T-helper 1 cell treated with Interleukin-12 subunit alpha and Interleukin-12 subunit beta and Interleukin-4 antibody, amounts not matched to agents 30 ng/mL and 1 ng/mL, for 36 hours (primary cell): ENCODE results near the gene SF3B3. TPM values are rescaled to one million over a fixed set of nuclear protein-coding genes. Genes with fewer than 3 reads are reported as not detected.
"Not testable (repeated sequence)": the region's sequence is repeated elsewhere in the genome, so short reads cannot be mapped to it uniquely, and the experiment has no call there.

Experiments
- intact Hi-C: fragments of 100-400 bp; cut with micrococcal nuclease; formaldehyde crosslinking; loops from one replicate; pipeline ENCODE4 v1.15.1; 2024
- total RNA-seq: library from RNA; stranded (reverse); gene quantifications from 2 replicates; pipeline ENCODE4 v1.2.3, GENCODE V29; 2022

SF3B3 gene
- total RNA-seq, 1 donor from 2014 or later, result 387 TPM

GRCh38 chr16:70586731-70587130 lies 63.1 kb downstream of the SF3B3 start:
- intact Hi-C loops, result no loop called here

DNA sequence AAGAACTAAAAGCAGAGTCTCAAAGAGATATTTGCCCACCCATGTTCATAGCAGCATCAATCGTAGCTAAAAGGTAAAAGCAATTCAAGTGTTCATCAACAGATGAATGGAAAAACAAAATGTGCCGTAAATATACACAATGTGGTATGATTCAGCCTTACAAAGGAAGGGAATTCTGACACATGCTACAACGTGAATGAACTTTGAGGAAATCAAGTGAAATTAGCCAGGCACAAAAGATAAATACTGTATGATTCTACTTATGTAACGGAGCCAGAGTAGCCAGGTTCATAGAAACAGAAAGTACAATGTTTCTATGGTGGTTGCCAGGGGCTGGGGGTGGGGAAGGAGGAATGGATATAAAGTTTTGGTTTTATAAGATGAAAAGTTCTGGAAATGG lies 64.9 kb downstream of the SF3B3 start:
- intact Hi-C loops, result no loop called here

DNA sequence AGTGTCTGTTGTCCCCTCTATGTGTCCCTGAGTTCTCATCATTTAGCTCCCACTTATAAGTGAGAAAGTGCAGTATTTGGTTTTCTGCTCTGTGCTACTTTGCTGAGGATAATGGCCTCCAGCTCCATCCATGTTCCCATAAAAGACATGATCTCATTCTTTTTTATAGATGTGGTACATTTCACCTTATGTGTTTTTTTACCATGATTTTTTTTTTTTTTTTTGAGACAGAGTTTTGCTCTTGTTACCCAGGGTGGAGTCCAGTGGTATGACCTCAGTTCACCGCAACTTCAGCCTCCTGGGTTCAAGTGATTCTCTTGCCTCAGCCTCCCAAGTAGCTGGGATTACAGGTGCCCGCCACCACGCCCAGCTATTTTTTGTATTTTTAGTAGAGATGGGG lies 65.8 kb downstream of the SF3B3 start:
- intact Hi-C loops, result not testable (repeated sequence)

DNA sequence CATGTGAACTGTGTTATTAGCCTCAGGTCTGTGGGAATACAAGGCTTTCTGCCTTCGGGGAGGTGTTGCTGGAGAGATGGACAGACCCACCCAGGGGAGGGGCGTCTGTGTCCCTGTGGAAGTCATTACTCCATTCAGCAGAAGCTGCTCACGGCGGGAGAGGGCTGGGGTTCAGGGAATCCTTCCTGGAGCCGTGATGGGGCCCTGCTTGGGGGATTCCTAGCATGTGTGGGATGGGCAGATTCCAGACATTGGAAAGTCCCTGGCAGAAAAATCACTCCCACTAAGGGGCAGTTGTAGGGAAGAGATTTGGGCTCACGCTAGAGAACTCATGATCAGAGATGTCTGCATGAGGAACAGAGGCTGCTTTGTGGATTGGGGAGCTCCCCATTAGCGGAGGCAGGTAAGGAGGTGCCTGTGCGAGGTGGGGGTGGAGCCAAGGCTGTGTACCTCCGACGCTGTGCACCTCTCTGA lies 66.4 kb downstream of the SF3B3 start:
- intact Hi-C loops, result no loop called here

- intact Hi-C loops, result no loop called here
Measured at GRCh38 chr16:70590722-70591415, 67.3 kb downstream of the SF3B3 start.

- intact Hi-C loops, result no loop called here
Measured at GRCh38 chr16:70591615-70592014, 68.0 kb downstream of the SF3B3 start.

GRCh38 chr16:70592106-70592571 lies 68.5 kb downstream of the SF3B3 start:
- intact Hi-C loops, result no loop called here

DNA sequence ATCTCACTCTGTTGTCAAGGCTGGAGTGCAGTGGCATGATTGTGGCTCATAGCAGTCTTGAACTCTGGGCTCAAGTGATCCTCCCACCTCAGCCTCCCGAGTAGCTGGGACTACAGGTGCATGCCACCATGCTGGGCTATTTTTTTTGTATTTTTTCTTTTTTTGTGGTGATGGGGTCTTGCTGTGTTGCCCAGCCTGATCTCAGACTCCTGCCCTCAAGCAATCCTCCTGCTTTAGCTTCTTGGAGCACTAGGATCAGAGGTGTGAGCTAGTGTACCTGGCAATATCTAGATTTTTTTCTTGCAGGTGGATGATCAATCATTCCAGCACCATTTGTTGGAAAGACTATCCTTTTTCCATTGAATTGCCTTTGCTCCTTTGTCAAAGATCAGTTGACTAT lies 69.9 kb downstream of the SF3B3 start:
- intact Hi-C loops, result no loop called here

- intact Hi-C loops, result no loop called here
Measured at GRCh38 chr16:70594569-70594968, 71.0 kb downstream of the SF3B3 start.

DNA sequence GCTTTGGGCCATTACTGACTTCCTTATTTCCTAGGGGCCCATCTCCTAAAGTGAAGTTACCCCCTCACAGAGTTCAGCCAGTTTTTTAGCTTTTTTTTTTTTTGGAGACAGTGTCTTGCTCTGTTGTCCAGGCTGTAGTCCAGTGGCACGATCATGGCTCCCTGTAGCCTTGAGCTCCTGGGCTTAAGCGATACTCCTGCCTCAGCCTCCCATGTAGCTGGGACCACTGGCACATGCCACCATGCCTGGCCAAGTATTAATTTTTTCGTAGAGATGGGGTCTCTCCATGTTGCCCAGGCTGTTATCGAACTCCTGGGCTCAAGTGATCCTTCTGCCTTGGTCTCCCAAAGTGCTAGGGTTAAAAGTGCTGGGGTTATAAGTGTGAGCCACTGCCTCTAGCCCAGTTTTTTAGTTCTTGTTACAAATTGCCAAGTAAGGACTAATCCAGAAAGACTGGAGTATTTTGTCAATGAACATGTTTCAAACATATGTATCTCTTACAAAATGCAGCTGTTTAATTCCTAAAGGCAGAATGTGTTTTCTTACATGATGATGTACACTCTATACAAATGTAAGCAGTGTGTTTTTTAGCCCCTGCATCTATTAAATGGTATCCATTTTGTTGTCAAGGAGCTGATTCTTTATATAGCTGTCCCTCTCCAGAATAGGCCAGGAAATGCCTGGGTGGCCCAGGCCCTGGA lies 73.7 kb downstream of the SF3B3 start:
- intact Hi-C loops, result no loop called here

DNA sequence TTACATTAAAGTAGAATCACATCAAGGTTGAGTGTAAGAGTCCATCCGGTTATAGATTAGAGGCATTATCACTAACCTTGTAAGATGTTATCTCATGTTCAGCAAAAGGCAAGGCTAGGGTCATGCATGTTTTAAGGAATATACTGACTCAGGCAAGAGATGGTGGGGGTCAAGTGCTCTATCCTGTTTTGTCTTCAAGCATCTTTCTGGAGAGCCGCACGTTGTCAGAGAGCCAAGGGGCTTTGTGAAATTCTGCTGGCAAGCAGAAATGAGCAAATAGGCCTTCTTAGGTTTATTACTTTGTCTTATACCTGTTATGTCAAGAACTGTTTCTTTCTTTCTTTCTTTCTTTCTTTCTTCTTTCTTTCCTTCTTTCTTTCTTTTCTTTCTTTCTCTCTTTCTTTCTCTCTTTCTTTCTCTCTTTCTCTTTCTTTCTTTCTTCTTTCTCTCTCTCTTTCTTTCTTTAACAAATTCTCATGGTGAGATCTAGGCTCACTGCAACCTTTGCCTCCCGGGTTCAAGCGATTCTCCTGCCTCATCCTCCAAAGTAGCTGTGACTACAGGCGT lies 75.4 kb downstream of the SF3B3 start:
- intact Hi-C loops, result no loop called here

- intact Hi-C loops, result no loop called here
Measured at GRCh38 chr16:70600730-70601129, 77.1 kb downstream of the SF3B3 start.

DNA sequence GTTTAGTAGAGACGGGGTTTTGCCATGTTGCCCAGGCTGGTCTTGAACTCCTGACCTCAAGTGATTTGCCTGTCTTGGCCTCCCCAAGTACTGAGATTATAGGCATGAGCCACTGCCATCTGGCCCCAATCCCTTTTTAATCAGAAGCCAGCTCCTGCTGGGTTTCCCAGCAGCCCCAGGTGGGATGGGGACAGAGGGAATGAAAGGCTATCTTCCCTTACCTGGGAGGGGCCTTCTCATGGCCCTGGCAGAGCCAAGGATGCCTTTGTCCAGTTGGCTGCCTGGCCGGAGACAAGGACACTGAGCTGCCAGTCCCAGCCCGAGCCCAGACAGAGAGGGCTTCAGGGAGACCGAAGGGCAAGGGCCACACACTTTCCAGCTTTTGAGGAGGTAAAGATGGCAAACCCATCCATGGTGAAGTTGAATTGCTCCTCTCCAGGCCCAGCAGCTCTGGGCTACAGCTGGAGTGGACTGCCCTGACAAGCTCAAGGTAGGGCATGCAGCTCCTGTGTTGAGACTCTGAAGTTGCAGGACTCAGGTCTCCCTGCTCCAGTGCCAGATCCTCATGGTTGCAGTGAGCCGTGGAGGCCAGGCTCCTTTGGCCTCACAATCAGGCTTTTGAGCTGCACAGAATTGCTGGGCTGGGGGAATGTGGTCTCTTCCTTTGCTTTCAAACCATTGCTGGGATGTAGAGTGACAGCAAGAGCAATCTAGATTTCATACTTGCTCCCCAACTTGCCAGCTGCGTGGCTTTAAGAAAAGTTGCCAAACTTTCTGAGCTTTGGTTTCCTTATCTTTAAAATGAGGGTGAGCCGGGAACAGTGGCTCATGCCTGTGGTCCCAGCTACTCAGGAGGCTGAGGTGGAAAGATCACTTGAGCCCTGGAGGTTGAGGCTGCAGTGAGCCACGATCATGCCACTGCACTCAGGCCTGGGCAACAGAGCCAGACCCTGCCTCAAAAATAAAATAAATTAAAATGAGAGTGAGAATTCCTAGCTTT lies 78.3 kb downstream of the SF3B3 start:
- intact Hi-C loops, result no loop called here

- intact Hi-C loops, result no loop called here
Measured at GRCh38 chr16:70602831-70603230, 79.2 kb downstream of the SF3B3 start.

- intact Hi-C loops, result no loop called here
Measured at GRCh38 chr16:70604407-70605282, 81.0 kb downstream of the SF3B3 start.

- intact Hi-C loops, result no loop called here
Measured at GRCh38 chr16:70605283-70605657, 81.7 kb downstream of the SF3B3 start.

GRCh38 chr16:70608521-70608920 lies 84.9 kb downstream of the SF3B3 start:
- intact Hi-C loops, result no loop called here

GRCh38 chr16:70610273-70611223 lies 86.9 kb downstream of the SF3B3 start:
- intact Hi-C loops, result no loop called here

- intact Hi-C loops, result no loop called here
Measured at GRCh38 chr16:70611224-70611598, 87.6 kb downstream of the SF3B3 start.
